ENCODE results near the gene HPX.

The HPX gene

DNA sequence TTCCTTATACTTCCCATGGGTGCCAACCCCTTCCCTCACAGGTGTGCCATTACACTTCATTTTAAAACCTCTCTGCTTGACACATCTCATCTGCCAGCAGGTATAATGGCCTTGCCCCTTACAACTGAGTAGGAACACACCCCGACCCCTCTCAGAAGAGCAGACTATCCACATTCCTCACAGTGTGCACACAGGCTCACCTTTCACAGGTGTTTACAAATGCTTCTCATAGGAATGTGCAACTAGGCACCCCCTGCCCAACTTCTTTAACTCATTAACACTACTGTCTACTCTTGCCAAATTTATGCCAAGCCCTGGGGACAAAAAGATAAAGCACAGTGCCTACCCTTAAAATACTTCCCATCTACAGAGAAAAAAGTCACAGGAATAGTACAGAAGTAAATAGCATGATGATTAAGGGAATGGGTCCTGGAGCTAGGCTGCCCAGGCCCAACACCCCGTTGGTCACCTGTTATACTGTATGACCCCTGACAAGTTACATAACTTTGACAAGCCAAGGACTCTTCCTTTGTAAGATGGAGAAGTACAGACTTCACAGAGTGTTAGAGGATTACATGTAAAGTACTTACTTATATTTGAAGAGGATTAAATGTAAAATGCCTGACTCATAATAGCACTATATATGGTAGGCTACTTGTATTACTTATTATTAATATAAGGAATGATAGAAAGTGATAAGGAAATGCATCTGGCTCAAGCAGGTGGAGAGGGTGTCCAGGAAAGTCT, 17.7 kb upstream of the HPX start:
- no peak for DNase-seq (ENCODE audit: low spot score)

DNA sequence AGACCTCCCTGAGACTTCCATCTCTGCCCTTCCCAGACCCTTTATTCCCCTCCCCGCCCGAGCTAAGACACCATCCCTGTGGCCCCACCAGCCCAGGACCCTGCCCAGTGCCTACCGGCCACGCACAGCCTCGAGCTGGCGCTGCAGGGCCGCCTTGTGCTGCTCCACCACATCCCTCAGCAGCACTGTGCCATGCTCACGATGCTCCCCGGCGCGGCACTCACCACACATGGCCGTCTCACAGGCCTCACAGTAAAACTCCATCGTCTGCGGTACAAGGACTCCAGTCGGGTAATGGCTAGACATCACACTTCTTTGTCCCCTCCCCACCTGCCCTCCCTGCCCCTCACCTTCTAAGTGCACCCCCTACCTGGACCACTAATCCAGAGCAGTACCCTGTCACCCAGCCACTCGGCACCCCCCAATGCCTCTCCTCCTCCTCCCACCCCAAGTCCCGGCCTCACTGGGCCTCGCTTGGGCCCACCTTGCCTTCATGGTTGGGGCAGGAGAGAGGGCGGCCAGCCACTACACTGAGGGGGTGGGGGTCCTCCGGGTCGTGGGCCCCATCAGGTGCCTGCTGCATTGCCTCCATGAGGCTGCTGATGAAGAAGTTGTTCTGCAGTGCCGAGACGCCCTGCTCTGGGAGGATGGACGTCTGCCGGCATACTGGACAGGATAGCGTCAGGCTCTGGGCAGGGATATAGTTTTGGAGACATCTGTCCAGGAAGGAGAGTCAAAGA, 17.0 kb upstream of the HPX start:
- no peak for DNase-seq (ENCODE audit: low spot score)

DNA sequence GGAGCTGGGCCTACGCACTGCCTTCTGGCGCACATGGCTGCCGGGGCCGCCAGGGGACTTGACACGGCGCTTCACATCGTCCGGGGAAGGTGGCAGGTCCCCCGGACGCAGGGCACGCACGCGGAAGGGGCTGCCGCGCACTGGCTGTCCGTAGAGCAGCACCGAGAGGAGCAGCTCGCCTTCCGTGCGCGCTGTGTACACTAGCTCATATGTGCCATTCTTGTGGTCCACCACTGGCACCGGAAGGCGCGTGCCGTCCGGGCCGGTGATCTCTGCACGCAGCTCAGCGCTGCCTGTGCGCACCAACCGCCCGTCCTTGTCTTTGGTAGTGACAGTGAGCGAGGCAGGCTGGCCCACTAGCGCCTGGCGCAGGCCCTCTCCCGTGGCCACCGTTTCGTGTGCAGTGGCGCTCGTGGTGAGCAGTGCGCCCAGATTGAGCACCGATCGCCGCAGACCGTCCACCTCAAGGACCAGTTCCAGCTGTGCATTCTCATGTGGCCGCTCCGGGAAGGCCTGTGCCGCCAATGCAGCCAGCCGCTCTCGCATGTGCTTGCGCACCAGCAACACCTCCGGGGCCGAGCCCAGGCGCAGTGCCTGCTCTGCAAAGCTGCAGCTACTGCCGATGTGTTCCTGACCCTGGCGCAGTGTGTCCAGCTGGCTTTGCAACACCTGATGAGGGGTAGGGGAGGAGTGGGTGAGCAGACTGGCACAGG, 15.7 kb upstream of the HPX start:
- DNase-seq (ENCODE audit: low spot score): no peak

DNA sequence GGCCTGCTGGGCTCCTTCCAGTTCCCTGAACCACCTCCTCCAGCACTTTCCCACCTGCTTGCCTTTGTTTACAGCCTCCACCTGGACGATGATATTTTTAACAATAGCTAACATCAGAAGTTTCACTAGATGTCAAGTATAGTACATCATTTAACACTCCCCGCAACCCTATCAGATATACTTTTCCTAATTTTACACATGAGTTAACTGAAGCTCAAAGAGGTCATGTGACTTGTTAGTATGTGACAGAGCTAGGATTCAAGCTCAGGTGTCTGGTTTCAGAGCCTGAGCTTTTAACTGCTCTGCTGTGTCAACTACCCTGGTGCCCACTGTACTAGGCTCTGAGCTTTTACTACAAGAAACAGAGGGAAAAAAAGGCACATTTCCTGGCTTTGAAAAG, 14.3 kb upstream of the HPX start:
- no peak for DNase-seq (ENCODE audit: low spot score)

DNA sequence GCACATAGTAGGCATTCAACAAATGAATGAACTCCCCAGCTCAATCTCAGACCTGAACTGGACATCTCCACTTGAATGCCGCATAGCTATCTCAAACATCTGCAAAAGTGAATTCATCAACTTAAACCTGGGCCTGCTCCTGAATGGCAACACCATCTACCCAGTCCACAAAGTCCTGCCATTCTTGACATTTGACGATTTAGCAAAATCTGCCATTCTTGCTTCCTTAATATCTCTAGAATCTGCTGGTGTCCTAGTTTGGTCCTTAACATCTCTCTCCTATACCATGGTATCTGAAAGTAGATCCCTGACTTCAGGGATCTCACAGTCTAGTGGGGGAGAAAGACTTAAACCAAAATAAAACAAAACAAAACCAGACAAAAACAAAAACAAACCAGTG, 12.4 kb upstream of the HPX start:
- DNase-seq (ENCODE audit: low spot score): no peak

DNA sequence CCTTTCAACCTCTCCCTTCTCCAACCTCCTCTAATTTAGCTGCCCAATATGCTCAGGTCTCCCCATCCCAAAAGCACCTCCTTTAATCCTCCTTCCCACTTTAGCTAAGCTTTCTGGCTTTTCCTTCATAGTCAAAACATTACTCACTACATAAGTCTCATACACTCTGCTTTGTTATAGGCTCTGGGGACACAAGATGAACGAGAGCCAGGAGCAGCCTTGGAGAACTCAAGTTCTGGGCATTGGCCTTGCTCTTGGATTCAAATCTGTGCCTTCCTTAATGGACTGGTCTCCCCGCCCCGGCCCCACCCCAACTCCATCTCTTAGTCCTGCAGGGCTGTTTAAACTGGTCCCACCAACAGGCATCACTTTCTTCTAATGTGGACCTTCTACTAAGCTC, 11.4 kb upstream of the HPX start:
- DNase-seq (ENCODE audit: low spot score): peak; percentile 41

DNA sequence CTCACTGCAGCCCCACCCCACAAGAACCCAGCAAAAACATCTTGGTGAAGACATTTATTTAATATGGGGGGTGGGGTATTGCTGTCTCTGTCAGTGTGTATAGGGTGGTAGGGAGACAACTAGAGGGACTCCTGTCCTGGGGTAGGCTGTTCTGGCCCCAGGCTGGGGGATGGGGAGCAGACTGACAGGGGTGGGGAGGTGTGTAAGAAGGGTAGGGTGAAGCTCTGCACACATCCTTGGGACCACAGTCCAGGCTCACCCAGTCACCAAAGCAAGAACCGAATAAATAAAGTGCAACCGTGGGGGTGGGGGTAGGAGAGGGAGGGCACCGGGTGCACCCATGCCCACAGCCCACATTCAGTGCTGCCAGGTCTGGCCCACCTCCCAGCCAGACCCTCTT, 7.8 kb upstream of the HPX start:
- no peak for DNase-seq (ENCODE audit: low spot score)

DNA sequence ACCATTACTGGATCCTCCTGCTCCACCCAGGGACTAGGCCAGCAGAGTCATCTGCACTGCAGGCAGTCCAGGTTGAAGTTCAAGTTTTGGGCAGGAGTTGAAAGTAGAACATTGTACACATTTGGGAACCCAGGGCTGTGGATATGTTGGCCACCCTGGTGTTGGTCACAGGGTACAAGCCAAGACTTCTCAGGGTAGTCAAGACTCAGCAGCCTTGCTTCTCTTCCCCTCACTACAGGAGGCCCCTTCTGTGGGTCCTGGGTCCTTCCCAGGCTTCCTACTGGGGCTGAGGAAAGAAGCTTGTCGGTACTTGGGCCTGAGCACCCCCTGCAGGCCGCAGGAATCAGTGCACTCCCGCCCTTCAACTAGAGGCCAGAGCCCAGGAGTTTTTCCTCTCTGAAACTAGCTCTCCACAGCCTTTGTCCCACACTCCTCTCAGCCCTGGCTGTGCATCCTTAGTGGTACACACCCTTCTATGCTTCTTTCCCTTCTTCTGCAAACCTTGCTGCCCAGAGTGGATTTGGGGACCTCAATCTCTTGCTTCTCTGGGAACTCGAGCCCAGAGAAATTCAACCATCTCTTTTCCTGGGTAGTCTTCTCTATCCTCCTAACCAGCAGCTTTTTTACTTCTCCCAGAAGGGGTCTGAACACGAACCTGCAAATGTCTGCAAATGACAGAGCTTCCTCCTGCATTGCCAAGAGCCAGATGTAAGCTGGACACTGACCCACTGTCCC, 2.6 kb upstream of the HPX start:
- DNase-seq (ENCODE audit: low spot score): peak; percentile 77

DNA sequence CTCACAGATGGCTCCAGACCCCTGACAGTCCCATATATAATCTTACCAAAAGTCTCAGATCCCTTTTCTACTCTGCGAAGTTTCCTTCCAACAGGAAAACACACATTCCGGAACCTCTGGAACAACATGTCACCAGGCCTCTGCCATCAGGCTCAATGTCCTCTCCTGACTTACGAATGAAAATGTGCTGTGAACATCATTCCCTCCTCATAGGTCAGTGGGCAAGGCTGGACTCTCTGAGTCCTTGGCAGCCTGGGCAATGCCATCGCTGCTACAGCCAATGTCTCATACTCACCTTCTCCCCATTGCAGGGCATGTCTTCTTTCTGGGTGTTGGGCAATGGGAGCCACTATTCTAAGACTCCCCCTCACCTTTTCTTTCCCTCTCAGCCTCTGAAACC, 1.7 kb upstream of the HPX start:
- no peak for DNase-seq (ENCODE audit: low spot score)

DNA sequence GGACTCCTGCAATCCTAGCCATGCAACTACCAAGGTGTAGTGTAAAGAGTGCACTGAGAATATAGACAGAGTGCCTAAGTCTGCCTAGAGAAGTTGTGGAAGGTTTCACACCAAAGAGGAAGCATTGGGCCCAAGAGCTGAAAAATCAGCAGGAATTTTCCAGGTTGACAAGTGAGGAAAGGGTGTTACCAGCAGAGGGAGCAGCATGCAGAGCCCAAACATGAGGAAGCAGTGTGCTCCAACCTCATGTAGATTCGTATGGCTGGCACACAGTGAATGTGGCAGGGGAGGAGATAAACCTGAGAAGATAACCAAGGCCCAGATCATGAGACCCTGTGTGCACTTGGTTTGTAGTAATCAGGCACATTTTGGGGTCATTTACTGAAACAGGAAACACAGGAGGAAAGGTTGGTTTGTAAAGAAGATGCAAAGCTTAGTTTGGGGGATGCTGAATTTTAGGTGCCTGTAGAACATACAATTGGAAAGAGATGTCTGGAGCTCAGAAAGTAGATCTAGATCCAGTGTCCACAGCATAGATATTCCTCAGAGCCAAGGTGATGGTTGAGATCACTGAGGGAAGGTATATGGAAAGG, 1.7 kb downstream of the HPX start:
- DNase-seq (ENCODE audit: low spot score): peak; percentile 49

DNA sequence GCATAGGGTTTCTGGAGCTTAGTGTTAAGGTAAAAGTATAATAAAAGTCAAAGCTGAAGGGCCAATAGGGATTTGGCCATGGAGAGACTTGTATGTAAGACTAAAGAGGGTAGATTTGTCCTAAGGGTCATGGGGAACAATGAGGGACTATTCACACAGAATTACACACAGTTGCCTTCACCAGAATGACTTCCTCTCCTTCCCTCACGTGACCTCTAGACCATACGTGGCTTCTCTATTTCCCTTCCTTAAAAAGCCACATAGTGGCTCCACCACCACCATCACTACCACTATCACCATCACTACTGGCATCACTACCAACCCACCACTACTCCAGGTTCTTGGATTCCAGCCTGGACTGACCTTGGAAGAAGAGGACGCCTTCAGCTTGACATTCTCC, 2.8 kb downstream of the HPX start:
- DNase-seq (ENCODE audit: low spot score): no peak

DNA sequence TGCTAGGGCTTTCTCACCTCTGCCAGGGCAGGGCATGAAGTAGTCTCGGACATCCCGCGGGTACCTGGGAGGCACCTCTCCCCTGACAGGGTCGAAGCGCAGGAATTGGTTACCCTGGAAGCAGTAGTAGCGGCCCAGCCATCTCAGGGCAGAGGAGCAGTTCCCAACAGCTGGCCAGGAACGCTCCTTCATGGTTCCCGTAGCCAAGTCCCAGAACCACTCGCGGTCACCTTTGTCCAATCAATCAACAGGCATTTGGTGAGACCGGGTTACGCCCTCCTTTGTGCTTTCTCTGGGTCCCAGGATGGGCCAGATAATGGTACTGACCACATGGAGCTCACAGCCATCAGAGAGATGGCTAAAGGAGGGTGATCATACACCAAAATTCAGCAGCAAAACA, 3.4 kb downstream of the HPX start:
- no peak for DNase-seq (ENCODE audit: low spot score)

DNA sequence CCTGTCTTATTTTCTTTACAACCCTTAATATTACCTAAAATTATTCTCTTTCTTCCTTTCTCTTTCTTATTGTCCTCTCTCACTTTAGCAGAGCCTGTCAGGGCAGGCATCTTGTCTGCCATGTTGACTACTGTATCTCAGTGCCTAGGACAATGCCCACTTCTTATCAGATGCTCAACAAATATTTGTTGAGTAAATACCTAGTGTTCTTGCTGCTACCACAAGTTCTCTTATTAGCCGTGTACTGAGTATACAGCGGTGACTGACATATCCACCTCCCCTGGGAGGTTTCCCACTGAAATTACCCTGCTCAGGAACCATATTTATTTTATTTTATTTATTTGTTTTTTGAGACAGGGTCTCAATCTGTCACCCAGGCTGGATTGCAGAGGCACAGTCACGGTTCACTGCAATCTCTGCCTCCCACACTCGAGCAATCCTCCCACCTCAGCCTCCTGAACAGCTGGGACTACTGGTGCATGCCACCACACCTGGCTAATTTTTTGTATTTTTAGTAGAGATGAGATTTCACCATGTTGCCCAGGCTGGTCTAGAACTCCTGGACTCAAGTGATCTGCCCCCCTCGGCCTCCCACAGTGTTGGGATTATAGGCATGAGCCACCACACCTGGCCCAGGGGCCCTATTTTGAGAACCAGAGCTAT, 6.7 kb downstream of the HPX start:
- DNase-seq (ENCODE audit: low spot score): no peak

DNA sequence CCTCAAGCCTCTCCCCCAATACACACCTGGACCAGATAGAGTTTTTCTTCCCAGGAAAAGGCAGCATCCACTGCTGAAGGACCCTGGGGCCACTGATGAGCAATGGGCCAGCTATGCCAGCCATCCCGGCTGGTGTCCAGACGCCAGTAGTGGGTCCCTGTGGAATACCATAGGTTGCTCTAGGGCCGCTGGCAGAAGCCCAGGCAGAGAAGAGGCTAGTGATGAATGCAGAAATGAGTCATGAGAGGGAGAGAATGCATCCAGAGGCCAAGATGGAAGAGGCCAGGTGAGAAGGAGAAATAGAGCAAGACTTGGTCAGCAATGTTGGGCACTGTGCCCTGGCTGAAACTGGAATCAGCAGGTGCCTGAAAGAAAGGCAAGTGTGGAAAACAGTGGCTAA, 8.9 kb downstream of the HPX start:
- peak; percentile 71 for DNase-seq (ENCODE audit: low spot score)

DNA sequence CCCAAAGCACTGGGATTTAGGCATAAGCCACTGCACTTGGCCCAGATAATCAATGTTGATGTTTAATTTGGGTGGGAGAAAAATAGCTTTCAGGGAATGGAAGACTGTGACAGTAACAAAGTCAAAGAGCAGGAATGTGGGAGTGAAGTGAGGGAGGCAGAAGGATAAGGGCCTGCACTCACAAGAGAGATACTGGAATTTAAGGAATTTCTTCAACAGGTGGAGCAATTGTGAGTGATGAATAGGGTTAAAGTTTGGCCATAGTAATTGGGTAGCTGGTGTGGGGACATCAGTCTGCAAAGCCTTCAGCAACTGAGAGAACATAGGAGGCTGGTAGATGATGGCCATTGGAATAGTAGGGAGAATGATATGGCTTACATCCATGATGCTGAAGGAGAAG, 13.3 kb downstream of the HPX start:
- DNase-seq (ENCODE audit: low spot score): no peak

DNA sequence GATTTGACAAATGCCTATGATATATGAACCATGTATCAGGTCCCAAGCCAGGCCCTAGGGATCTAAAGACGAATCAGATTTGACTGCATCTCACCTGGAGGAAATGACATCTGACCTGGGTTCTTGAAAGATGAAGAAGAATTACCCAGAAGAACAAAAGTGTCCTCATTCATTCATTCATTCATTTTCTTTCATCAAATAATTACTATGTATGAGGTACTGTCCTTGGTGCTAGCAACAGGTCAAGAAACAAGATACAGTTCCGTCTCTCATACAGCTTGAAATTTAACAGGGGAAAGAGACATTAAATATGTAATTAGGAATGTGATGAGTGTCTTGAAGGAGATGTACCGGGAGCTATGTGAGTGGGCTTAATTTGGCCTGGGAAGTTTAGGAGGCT, 20.1 kb downstream of the HPX start:
- DNase-seq (ENCODE audit: low spot score): no peak

DNA sequence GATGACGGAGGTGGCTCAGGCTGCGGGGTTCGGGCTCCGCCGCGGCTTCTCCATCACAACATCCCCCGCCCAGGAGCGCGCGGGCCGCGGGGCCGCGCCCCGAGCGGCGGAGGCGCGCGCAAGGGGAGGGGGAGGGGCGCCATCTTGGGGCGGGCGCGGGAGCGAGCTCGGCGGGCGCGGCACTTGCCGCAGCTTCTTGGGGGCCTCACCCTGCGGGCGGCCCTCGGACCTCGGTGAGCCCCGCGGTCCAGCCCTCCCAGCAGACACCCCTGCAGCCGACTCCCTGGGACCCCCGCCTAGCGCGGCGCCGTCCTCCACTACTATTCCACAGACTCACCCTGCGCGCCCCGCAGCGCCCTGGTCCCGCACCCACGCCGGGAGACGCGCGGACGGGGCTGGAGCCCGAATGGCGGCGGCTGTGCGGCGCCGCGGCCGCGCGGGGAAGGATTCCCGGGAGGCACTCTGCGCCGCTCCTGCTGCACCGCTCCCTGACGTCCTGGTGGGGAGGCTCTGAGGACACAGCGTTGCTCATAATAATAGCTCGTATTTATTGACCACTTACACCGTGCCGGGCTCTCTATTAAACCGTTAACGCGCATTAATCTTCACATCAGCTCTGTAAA, 21.7 kb downstream of the HPX start, which contains the start of gene APBB1:
TSS of gene APBB1 (minus strand) at position 86 of the 623 bp plus-strand sequence. CDS start 7,747 bp downstream, outside the sequence.
- DNase-seq (ENCODE audit: low spot score): peak; percentile 80

DNA sequence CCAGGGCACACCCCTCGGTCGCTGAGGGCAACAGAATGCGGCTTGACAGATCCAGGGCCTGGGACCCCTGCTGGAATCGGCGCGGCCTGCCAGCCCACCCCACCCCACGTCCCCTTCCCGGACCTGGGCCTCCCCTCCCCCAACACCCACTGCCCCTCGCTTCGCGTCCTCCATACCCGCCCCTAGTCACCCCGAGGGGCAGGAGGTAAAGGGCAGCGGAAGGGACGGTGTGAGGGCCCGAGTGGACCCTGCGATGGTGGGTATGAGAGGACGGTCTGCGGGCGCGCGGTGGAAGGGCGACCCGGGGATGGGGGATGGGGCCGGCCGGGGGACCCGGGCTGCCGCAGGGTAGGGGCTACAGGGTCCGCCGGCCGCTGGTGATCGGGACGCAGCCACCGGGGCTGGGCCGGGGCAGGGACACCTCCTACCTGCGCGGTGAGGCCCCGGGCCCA, 22.2 kb downstream of the HPX start:
- no peak for DNase-seq (ENCODE audit: low spot score)

DNA sequence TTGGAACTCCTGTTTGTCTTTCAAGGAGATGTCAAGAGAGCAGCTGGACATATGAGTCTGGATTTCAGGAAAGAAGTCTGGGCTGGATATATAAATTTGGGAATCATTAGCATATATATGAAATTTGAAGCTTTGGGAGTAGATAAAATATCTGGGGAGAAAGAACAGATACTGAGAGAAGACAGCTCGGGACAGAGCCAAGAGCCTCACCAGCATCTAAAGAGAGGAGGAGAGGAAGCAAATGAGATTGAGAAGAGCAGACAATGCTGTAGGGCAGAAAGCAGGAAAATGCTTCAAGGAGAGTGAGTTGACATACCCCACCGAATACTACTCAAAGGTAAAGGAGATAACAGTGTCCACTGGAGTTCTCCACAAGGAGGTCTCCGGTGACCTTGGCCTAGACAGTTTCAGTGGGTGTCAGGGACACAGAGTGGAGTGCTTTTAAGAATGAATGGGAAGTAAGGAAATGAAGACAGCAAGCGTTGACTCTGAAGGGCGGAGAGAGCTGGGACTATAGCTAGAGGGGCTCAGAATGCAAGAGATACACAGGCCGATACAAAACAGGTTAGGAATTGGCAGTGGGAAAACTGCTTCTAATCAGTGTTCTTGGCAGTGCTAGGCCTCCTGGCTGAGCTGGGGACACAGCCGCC, 22.8 kb downstream of the HPX start:
- DNase-seq (ENCODE audit: low spot score): no peak

DNA sequence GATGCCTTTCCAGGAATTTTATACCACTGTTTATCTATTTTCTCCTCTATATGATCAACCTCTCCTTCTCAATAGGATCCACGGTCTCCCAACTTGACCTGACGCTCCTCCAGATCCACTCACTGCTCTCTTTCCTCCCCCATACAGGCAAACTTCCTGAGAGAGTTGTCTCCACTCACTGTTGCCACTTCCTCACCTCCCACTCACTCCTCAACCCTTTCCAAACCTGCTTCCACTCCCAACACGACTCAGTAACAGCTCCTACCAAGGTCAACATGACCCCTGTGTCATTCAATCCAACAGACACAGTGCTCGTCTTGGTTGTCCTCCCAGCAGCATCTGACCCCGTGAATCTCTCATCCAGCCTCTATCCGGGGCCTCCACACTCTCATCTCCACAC, 25.0 kb downstream of the HPX start:
- DNase-seq (ENCODE audit: low spot score): no peak

Measured in hepatic stellate cell (primary cell).